Tibial artery (tissue), 4 donors: ENCODE measurements around the gene TECR.
A peak's percentile ranks its signal among the peaks of the same experiment; 100 is the strongest.

Experiments used
- DNase-seq, 2 donors: peaks; one replicate each; pipeline ENCODE4 v3.0.0-alpha.2; 2019
- H3K27ac ChIP-seq, 2 donors: fragments of 200-600 bp; sonication (generic) in 1 of 2; 1 replicate in 1 of 2; 2 replicates in 1 of 2; pipeline ENCODE4 v1.5.1; 2018 to 2019; ENCODE audit warnings: mild to moderate bottlenecking in 1 of 2
- H3K27me3 ChIP-seq, 2 donors: fragments of 200-600 bp; sonication (generic) in 1 of 2; one replicate each; pipeline versions ENCODE4 v1.5.1 to v1.6.0; 2016 to 2019
- H3K36me3 ChIP-seq, 3 donors: fragments of 200-600 bp; sonication (generic) in 2 of 3; one replicate each; pipeline ENCODE4 v1.5.1; 2016 to 2019; ENCODE audit warnings: mild to moderate bottlenecking in 2 of 3
- H3K4me1 ChIP-seq, 4 donors: fragments of 200-600 bp; sonication (generic) in 2 of 4; 1 replicate in 3 of 4; 2 replicates in 1 of 4; pipeline ENCODE4 v1.5.1; 2016 to 2019
- H3K4me3 ChIP-seq, 2 donors: fragments of 200-600 bp; sonication (generic) in 1 of 2; 1 replicate in 1 of 2; 2 replicates in 1 of 2; pipeline ENCODE4 v1.5.1; 2018 to 2019; ENCODE audit warnings: mild to moderate bottlenecking in 2 of 2
- H3K9me3 ChIP-seq, 3 donors: fragments of 200-600 bp; sonication (generic) in 1 of 3; one replicate each; pipeline ENCODE4 v1.5.1; 2016 to 2019
- CTCF ChIP-seq, 2 experiments: fragments of 200-600 bp in 1 of 2; fragments of 450-650 bp in 1 of 2; IDR thresholded peaks; one replicate each; pipeline ENCODE4 v1.5.1; 2017 to 2019; ENCODE audit warnings: antibody characterized with exemption in 2 of 2, mild to moderate bottlenecking in 1 of 2, moderate library complexity in 1 of 2
- intact Hi-C: fragments of 100-400 bp; cut with DNase I; formaldehyde crosslinking; loops from one replicate; pipeline ENCODE4 v1.15.0; 2023; ENCODE audit warnings: low total_unique reads

The TECR gene

GRCh38 chr19:14526423-14526822 is 3.0 kb upstream of the TECR start:
- DNase-seq: no peak
- intact Hi-C loops: no loop called here
- peaks cover 0 to 25% (median 7%) of the 10 kb centered on the region in 4 donors for H3K4me1 ChIP-seq
- no peaks in the 10 kb centered on the region for H3K27me3 ChIP-seq
- no peak for TF ChIP-seq CTCF (IDR thresholded peaks at IDR 0.05)
- H3K27ac ChIP-seq: no peak overlapping the region
- H3K9me3 ChIP-seq: no peaks in the 10 kb centered on the region
- H3K36me3 ChIP-seq: no peaks in the 10 kb centered on the region
- H3K4me3 ChIP-seq: no peak overlapping the region

GRCh38 chr19:14528419-14529253 is 758 bp upstream of the TECR start:
- no peak for TF ChIP-seq CTCF (IDR thresholded peaks at IDR 0.05)
- intact Hi-C loops: no loop called here
- Histone ChIP-seq H3K27ac (peak overlapping the region; percentile 70 to 79), H3K27me3 (no peaks in the 10 kb centered on the region), H3K4me1 (peaks cover 0 to 30% (median 7%) of the 10 kb centered on the region in 4 donors), H3K4me3 (peak overlapping the region; percentile 71 to 91), H3K9me3 (no peaks in the 10 kb centered on the region), H3K36me3 (no peaks in the 10 kb centered on the region)
- peak in 1 of 2 donors; percentile 68 for DNase-seq

- Histone ChIP-seq H3K27ac (peak overlapping the region; percentile 83 to 85), H3K4me3 (peak overlapping the region; percentile 71 to 91), H3K27me3 (no peaks in the 10 kb centered on the region), H3K4me1 (peaks cover 0 to 30% (median 7%) of the 10 kb centered on the region in 4 donors), H3K36me3 (no peaks in the 10 kb centered on the region), H3K9me3 (no peaks in the 10 kb centered on the region)
- no peak for TF ChIP-seq CTCF (IDR thresholded peaks at IDR 0.05)
- no peak for DNase-seq
- intact Hi-C loops: no loop called here
Observed at GRCh38 chr19:14530005-14530348, 583 bp downstream of the TECR start.

GRCh38 chr19:14530506-14530905 is 1.1 kb downstream of the TECR start:
- peak overlapping the region; percentile 71 to 91 for H3K4me3 ChIP-seq
- H3K27ac ChIP-seq: peak overlapping the region; percentile 83 to 85
- peaks cover 0 to 30% (median 7%) of the 10 kb centered on the region in 4 donors for H3K4me1 ChIP-seq
- intact Hi-C loops: no loop called here
- H3K36me3 ChIP-seq: no peaks in the 10 kb centered on the region
- TF ChIP-seq CTCF (IDR thresholded peaks at IDR 0.05): no peak
- no peaks in the 10 kb centered on the region for H3K9me3 ChIP-seq
- no peak for DNase-seq
- H3K27me3 ChIP-seq: no peaks in the 10 kb centered on the region

GRCh38 chr19:14533450-14533849 is 4.1 kb downstream of the TECR start:
- Histone ChIP-seq H3K4me1 (peaks cover 0 to 32% (median 8%) of the 10 kb centered on the region in 4 donors), H3K36me3 (no peaks in the 10 kb centered on the region), H3K4me3 (no peak overlapping the region), H3K27ac (no peak overlapping the region), H3K27me3 (no peaks in the 10 kb centered on the region), H3K9me3 (no peaks in the 10 kb centered on the region)
- no peak for TF ChIP-seq CTCF (IDR thresholded peaks at IDR 0.05)
- intact Hi-C loops: no loop called here
- DNase-seq: no peak
